Measurements from ENCODE around the gene TIGD3. TPM values are rescaled to one million over a fixed set of nuclear protein-coding genes. Genes with fewer than 3 reads are reported as not detected.

The TIGD3 gene
- total and polyA plus RNA-seq, 2 donors (not counting 1 experiment from before 2014, with no cell fraction given) = 0.17 TPM; not detected in 1

GRCh38 chr11:65325435-65325834 is 29.1 kb upstream of the TIGD3 start:
- Histone ChIP-seq H3K4me3 (replicated peaks in 1 of 4; ENCODE audit: control extremely low read depth in 1 of 4, insufficient read depth in 1 of 4, low read depth in 3 of 4, low read length in 4 of 4) (no peak overlapping the region), H3K4me1 (ENCODE audit: control insufficient read depth, extremely low read depth, insufficient read depth, low read length) (peaks cover 12% of the 10 kb centered on the region), H3K4me2 (ENCODE audit: extremely low read depth, insufficient read depth, low read length) (no peak overlapping the region), H3K27ac (ENCODE audit: insufficient read depth, low read length) (no peak overlapping the region), H3K9ac (ENCODE audit: insufficient read depth, low read length) (no peak overlapping the region), H3K36me3 (ENCODE audit: control insufficient read depth, insufficient read depth, low read length) (peaks cover 21% of the 10 kb centered on the region), H3K27me3 (ENCODE audit: control insufficient read depth, insufficient read depth, low read length) (no peaks in the 10 kb centered on the region), H3K79me2 (ENCODE audit: control insufficient read depth, insufficient read depth, low read length) (peaks cover 23% of the 10 kb centered on the region), H3K9me3 (ENCODE audit: control insufficient read depth, insufficient read depth, low read depth, low read length) (no peaks in the 10 kb centered on the region), H4K20me1 (ENCODE audit: control insufficient read depth, extremely low read depth, insufficient read depth, low read length) (no peaks in the 10 kb centered on the region), H2AFZ (ENCODE audit: low read length) (no peak overlapping the region)
- no peak for TF ChIP-seq EZH2 (IDR thresholded peaks at IDR 0.05; ENCODE audit: low read length, missing control alignments)
- TF ChIP-seq CTCF (conservative IDR thresholded peaks at IDR 0.05 in 1 of 2, IDR thresholded peaks at IDR 0.05 in 1 of 2; ENCODE audit: low read depth in 1 of 2, low read length in 2 of 2) = no peak
- DNase-seq (ENCODE audit: low read depth in 2 of 2) = peak in 1 of 2 donors; percentile 43

- H3K27me3 ChIP-seq (ENCODE audit: control insufficient read depth, insufficient read depth, low read length) = no peaks in the 10 kb centered on the region
- no peaks in the 10 kb centered on the region for H3K9me3 ChIP-seq (ENCODE audit: control insufficient read depth, insufficient read depth, low read depth, low read length)
- H3K4me2 ChIP-seq (ENCODE audit: extremely low read depth, insufficient read depth, low read length) = no peak overlapping the region
- no peak for DNase-seq (ENCODE audit: low read depth in 2 of 2)
- no peaks in the 10 kb centered on the region for H4K20me1 ChIP-seq (ENCODE audit: control insufficient read depth, extremely low read depth, insufficient read depth, low read length)
- no peak overlapping the region for H2AFZ ChIP-seq (ENCODE audit: low read length)
- no peaks in the 10 kb centered on the region for H3K4me1 ChIP-seq (ENCODE audit: control insufficient read depth, extremely low read depth, insufficient read depth, low read length)
- no peak overlapping the region for H3K9ac ChIP-seq (ENCODE audit: insufficient read depth, low read length)
- TF ChIP-seq EZH2 (IDR thresholded peaks at IDR 0.05; ENCODE audit: low read length, missing control alignments) = no peak
- no peak for TF ChIP-seq CTCF (conservative IDR thresholded peaks at IDR 0.05 in 1 of 2, IDR thresholded peaks at IDR 0.05 in 1 of 2; ENCODE audit: low read depth in 1 of 2, low read length in 2 of 2)
- H3K4me3 ChIP-seq (replicated peaks in 1 of 4; ENCODE audit: control extremely low read depth in 1 of 4, insufficient read depth in 1 of 4, low read depth in 3 of 4, low read length in 4 of 4) = no peak overlapping the region
- H3K27ac ChIP-seq (ENCODE audit: insufficient read depth, low read length) = no peak overlapping the region
- peaks cover 6% of the 10 kb centered on the region for H3K36me3 ChIP-seq (ENCODE audit: control insufficient read depth, insufficient read depth, low read length)
- H3K79me2 ChIP-seq (ENCODE audit: control insufficient read depth, insufficient read depth, low read length) = peaks cover 7% of the 10 kb centered on the region
Measured at GRCh38 chr11:65327021-65327420, 27.5 kb upstream of the TIGD3 start.

GRCh38 chr11:65329478-65329877 is 25.1 kb upstream of the TIGD3 start:
- Histone ChIP-seq H3K36me3 (ENCODE audit: control insufficient read depth, insufficient read depth, low read length) (no peaks in the 10 kb centered on the region), H3K27ac (ENCODE audit: insufficient read depth, low read length) (no peak overlapping the region), H3K9ac (ENCODE audit: insufficient read depth, low read length) (no peak overlapping the region), H3K27me3 (ENCODE audit: control insufficient read depth, insufficient read depth, low read length) (no peaks in the 10 kb centered on the region), H3K4me1 (ENCODE audit: control insufficient read depth, extremely low read depth, insufficient read depth, low read length) (no peaks in the 10 kb centered on the region), H3K9me3 (ENCODE audit: control insufficient read depth, insufficient read depth, low read depth, low read length) (no peaks in the 10 kb centered on the region), H3K4me3 (replicated peaks in 1 of 4; ENCODE audit: control extremely low read depth in 1 of 4, insufficient read depth in 1 of 4, low read depth in 3 of 4, low read length in 4 of 4) (no peak overlapping the region), H3K79me2 (ENCODE audit: control insufficient read depth, insufficient read depth, low read length) (peaks cover 7% of the 10 kb centered on the region), H4K20me1 (ENCODE audit: control insufficient read depth, extremely low read depth, insufficient read depth, low read length) (no peaks in the 10 kb centered on the region), H2AFZ (ENCODE audit: low read length) (no peak overlapping the region), H3K4me2 (ENCODE audit: extremely low read depth, insufficient read depth, low read length) (no peak overlapping the region)
- TF ChIP-seq EZH2 (IDR thresholded peaks at IDR 0.05; ENCODE audit: low read length, missing control alignments) (no peak), CTCF (conservative IDR thresholded peaks at IDR 0.05 in 1 of 2, IDR thresholded peaks at IDR 0.05 in 1 of 2; ENCODE audit: low read depth in 1 of 2, low read length in 2 of 2) (no peak)
- no peak for DNase-seq (ENCODE audit: low read depth in 2 of 2)
